Colonic mucosa (tissue), 4 donors: ENCODE data around the gene NCAM1. TPM values are rescaled to one million over a fixed set of nuclear protein-coding genes. Genes with fewer than 3 reads are reported as not detected.
A peak's percentile ranks its signal among the peaks of the same experiment; 100 is the strongest.

Experiments
- DNase-seq: peaks from one replicate; pipeline ENCODE4 v3.0.0-alpha.2; 2020
- H3K27ac ChIP-seq: fragments of 200-600 bp; one replicate; pipeline ENCODE4 v1.8.0; 2021
- H3K27me3 ChIP-seq: fragments of 200-600 bp; one replicate; pipeline ENCODE4 v1.8.0; 2021
- H3K36me3 ChIP-seq: fragments of 200-600 bp; one replicate; pipeline ENCODE4 v1.8.0; 2021
- H3K4me1 ChIP-seq: fragments of 200-600 bp; one replicate; pipeline ENCODE4 v1.8.0; 2021; ENCODE audit warnings: mild to moderate bottlenecking
- H3K4me3 ChIP-seq: fragments of 200-600 bp; one replicate; pipeline ENCODE4 v1.8.0; 2021
- H3K9ac ChIP-seq, 2 donors: one replicate each; pipeline ENCODE4 v1.7.0; 2013; ENCODE audit warnings: control low read depth in 2 of 2, low read depth in 2 of 2, low read length in 2 of 2
- H3K9me3 ChIP-seq: fragments of 200-600 bp; one replicate; pipeline ENCODE4 v1.8.0; 2021
- CTCF ChIP-seq: fragments of 200-600 bp; IDR thresholded peaks from one replicate; pipeline ENCODE4 v1.8.0; 2022; ENCODE audit warnings: antibody characterized with exemption, mild to moderate bottlenecking
- intact Hi-C: fragments of 100-400 bp; cut with DNase I; formaldehyde crosslinking; loops from one replicate; pipeline ENCODE4 v1.14.1; 2022
- total RNA-seq, 2 donors: library from RNA; stranded (reverse); fragmentation: NEBNext Ultra II Directional in 1 of 2; extraction: Animal tissue kit (Norgen Biotek cat#: 25700) in 1 of 2; gene quantifications; one replicate each; pipeline ENCODE4 v1.2.1, GENCODE V29; 2021
- donor health status: healthy.
- donor health status: DM: no; HTN: no; CAD: no.
- donor health status: DM: no; HTN: no; CAD: no.

The NCAM1 gene
- total RNA-seq, 2 donors from 2014 or later = 2.3 to 10.7 TPM

GRCh38 chr11:113305440-113306336 lies 344.5 kb downstream of the NCAM1 start:
- Histone ChIP-seq H3K9me3 (no peaks in the 10 kb centered on the region), H3K4me3 (no peak overlapping the region)

GRCh38 chr11:113308601-113309000 lies 347.4 kb downstream of the NCAM1 start:
- no peaks in the 10 kb centered on the region for H3K27me3 ChIP-seq
- H3K36me3 ChIP-seq = no peaks in the 10 kb centered on the region
- TF ChIP-seq CTCF = no peak
- no peaks in the 10 kb centered on the region for H3K4me1 ChIP-seq
- intact Hi-C loops = loop anchor here (2.0 to 5.0 kb wide), 2 partner anchors 224 to 424 kb away; no protein-coding TSS in a partner anchor
- no peak overlapping the region for H3K4me3 ChIP-seq
- H3K27ac ChIP-seq = no peak overlapping the region
- H3K9ac ChIP-seq = no peak overlapping the region
- no peaks in the 10 kb centered on the region for H3K9me3 ChIP-seq
- no peak for DNase-seq

More at GRCh38 chr11:113305440-113306336, 344.5 kb downstream of the NCAM1 start:
- H3K4me1 ChIP-seq = no peaks in the 10 kb centered on the region
- H3K27ac ChIP-seq = no peak overlapping the region
- intact Hi-C loops = loop anchor here (5.0 kb wide), 1 partner anchor 427 kb away; no protein-coding TSS in a partner anchor
- H3K36me3 ChIP-seq = no peaks in the 10 kb centered on the region
- peak; percentile 75 for DNase-seq
- no peaks in the 10 kb centered on the region for H3K27me3 ChIP-seq
- peak; percentile 91 for TF ChIP-seq CTCF
- no peak overlapping the region for H3K9ac ChIP-seq

- TF ChIP-seq CTCF = no peak
- Histone ChIP-seq H3K4me3 (no peak overlapping the region), H3K9ac (no peak overlapping the region), H3K27ac (no peak overlapping the region), H3K9me3 (no peaks in the 10 kb centered on the region), H3K4me1 (no peaks in the 10 kb centered on the region), H3K36me3 (no peaks in the 10 kb centered on the region), H3K27me3 (no peaks in the 10 kb centered on the region)
- no peak for DNase-seq
- intact Hi-C loops = no loop called here
Observed at GRCh38 chr11:113311536-113311935, 350.3 kb downstream of the NCAM1 start.

- Histone ChIP-seq H3K9ac (no peak overlapping the region), H3K4me1 (no peaks in the 10 kb centered on the region), H3K4me3 (peak overlapping the region; percentile 75), H3K27ac (no peak overlapping the region), H3K27me3 (no peaks in the 10 kb centered on the region), H3K9me3 (no peaks in the 10 kb centered on the region), H3K36me3 (no peaks in the 10 kb centered on the region)
- no peak for TF ChIP-seq CTCF
- no peak for DNase-seq
- intact Hi-C loops = no loop called here
Observed at GRCh38 chr11:113313601-113314000, 352.4 kb downstream of the NCAM1 start.

GRCh38 chr11:113314065-113314388 lies 352.8 kb downstream of the NCAM1 start:
- Histone ChIP-seq H3K4me1 (no peaks in the 10 kb centered on the region), H3K4me3 (peak overlapping the region; percentile 75), H3K27ac (peak overlapping the region; percentile 83), H3K36me3 (no peaks in the 10 kb centered on the region), H3K9ac (peak overlapping the region in 1 of 2 donors; percentile 2), H3K9me3 (no peaks in the 10 kb centered on the region), H3K27me3 (no peaks in the 10 kb centered on the region)
- TF ChIP-seq CTCF = no peak
- intact Hi-C loops = no loop called here
- no peak for DNase-seq
